Endothelial cell of umbilical vein (primary cell): ENCODE results near the gene CXCR3. TPM values are rescaled to one million over a fixed set of nuclear protein-coding genes. Genes with fewer than 3 reads are reported as not detected.
"Not testable (repeated sequence)": the region's sequence is repeated elsewhere in the genome, so short reads cannot be mapped to it uniquely, and the experiment has no call there.

Source experiments
- BruUV-seq: library from RNA; stranded (reverse); fragments of 400-500 nt; replicated peaks from 2 replicates; lab custom pipeline; 2021; lab: Mats Ljungman, UMichigan
- CTCF ChIA-PET: fragments of 300-600, 350-600 bp; sonication (Branson Sonifier 250); formaldehyde crosslinking; loops from one replicate; lab custom pipeline; 2021; ENCODE audit warnings: antibody characterized with exemption, inconsistent platforms; lab: Charles Lee
- POLR2A ChIA-PET: fragments of 300-600, 350-600 bp; sonication (Branson Sonifier 250); formaldehyde crosslinking; loops from one replicate; lab custom pipeline; 2021; ENCODE audit warnings: antibody characterized with exemption, inconsistent platforms; lab: Charles Lee
- DNase-seq: peaks from one replicate; pipeline ENCODE4 v3.0.0-alpha.2; 2011; ENCODE audit warnings: low read depth, low spot score
- FAIRE-seq: peaks from 2 replicates; lab custom pipeline; 2011; peaks lifted over from hg19 to GRCh38; lab: Jason Lieb, UNC
- H2AFZ ChIP-seq: 2 replicates; pipeline ENCODE4 v1.6.0; 2012; ENCODE audit warnings: low read depth, low read length, control low read depth, inconsistent platforms
- H3K27ac ChIP-seq: 2 replicates; pipeline ENCODE4 v1.5.1; 2011; ENCODE audit warnings: low read depth, mild to moderate bottlenecking, control low read depth, low read length, moderate library complexity; ENCODE audit not compliant: insufficient read depth
- H3K27me3 ChIP-seq, 2 experiments: 2 replicates each; pipeline versions ENCODE4 v1.6.0 to v1.6.1; 2011; ENCODE audit warnings: low read length in 2 of 2, mixed read lengths in 1 of 2; ENCODE audit not compliant: control insufficient read depth in 2 of 2, insufficient read depth in 2 of 2
- H3K36me3 ChIP-seq, 2 experiments: 2 replicates in 1 of 2; 3 replicates in 1 of 2; pipeline ENCODE4 v1.5.1; 2011; ENCODE audit warnings: low read length in 2 of 2, mild to moderate bottlenecking in 1 of 2, moderate library complexity in 1 of 2; ENCODE audit not compliant: control insufficient read depth in 2 of 2, insufficient read depth in 2 of 2; ENCODE audit errors: extremely low read depth in 1 of 2
- H3K4me1 ChIP-seq: 3 replicates; pipeline ENCODE4 v1.5.1; 2011; ENCODE audit warnings: mild to moderate bottlenecking, low read length; ENCODE audit not compliant: control insufficient read depth, insufficient read depth; ENCODE audit errors: extremely low read depth
- H3K4me2 ChIP-seq: 2 replicates; pipeline ENCODE4 v1.6.1; 2011; ENCODE audit warnings: low read length, control low read depth, mixed read lengths; ENCODE audit not compliant: insufficient read depth
- H3K4me3 ChIP-seq, 3 experiments: fragments of 200-600 bp in 1 of 3; sonication (generic), shearing (Covaris generic) in 1 of 3; replicated peaks in 1 of 3; 2 replicates each; pipeline ENCODE4 v1.5.1; 2011 to 2016; ENCODE audit warnings: control low read depth in 3 of 3, low read length in 3 of 3, mild to moderate bottlenecking in 2 of 3, inconsistent platforms in 1 of 3, low read depth in 1 of 3, moderate library complexity in 1 of 3; ENCODE audit not compliant: insufficient read depth in 1 of 3
- H3K79me2 ChIP-seq: 2 replicates; pipeline ENCODE4 v1.6.0; 2012; ENCODE audit warnings: low read length, inconsistent platforms; ENCODE audit not compliant: control insufficient read depth, insufficient read depth
- H3K9ac ChIP-seq: replicated peaks from 2 replicates; pipeline ENCODE3; 2011; ENCODE audit warnings: low read length, control low read depth; ENCODE audit not compliant: insufficient read depth; ENCODE audit errors: extremely low read depth
- H3K9me1 ChIP-seq: replicated peaks from 3 replicates; pipeline ENCODE4 v1.6.0; 2011; ENCODE audit warnings: mild to moderate bottlenecking, low read length; ENCODE audit not compliant: control insufficient read depth, insufficient read depth; ENCODE audit errors: extremely low read depth
- H3K9me3 ChIP-seq: replicated peaks from 2 replicates; pipeline ENCODE4 v1.5.1; 2012; ENCODE audit warnings: low read length, inconsistent platforms; ENCODE audit not compliant: control insufficient read depth, insufficient read depth
- H4K20me1 ChIP-seq: replicated peaks from 2 replicates; pipeline ENCODE3; 2011; ENCODE audit warnings: mild to moderate bottlenecking, low read length; ENCODE audit not compliant: control insufficient read depth, insufficient read depth; ENCODE audit errors: extremely low read depth
- EZH2 ChIP-seq: IDR thresholded peaks from 2 replicates; pipeline ENCODE4 v1.6.1; 2012; ENCODE audit warnings: borderline replicate concordance, low read depth, mild to moderate bottlenecking, moderate library complexity, low read length, inconsistent platforms; ENCODE audit not compliant: severe bottlenecking
- FOS ChIP-seq: IDR thresholded peaks from 2 replicates; pipeline ENCODE4 v1.6.1; 2011; ENCODE audit warnings: mild to moderate bottlenecking, low read length, moderate library complexity, borderline replicate concordance; ENCODE audit not compliant: insufficient read depth
- GATA2 ChIP-seq: IDR thresholded peaks from 2 replicates; pipeline ENCODE4 v1.7.0; 2011; ENCODE audit warnings: low read depth, mild to moderate bottlenecking, moderate library complexity, mixed read lengths, low read length; ENCODE audit not compliant: insufficient read length, insufficient read depth
- POLR2AphosphoS5 ChIP-seq: IDR thresholded peaks from 2 replicates; pipeline ENCODE4 v1.6.1; 2012; ENCODE audit warnings: low read depth, mild to moderate bottlenecking, control low read depth, low read length, moderate library complexity; ENCODE audit not compliant: insufficient read depth
- dilution Hi-C: fragments of 300-500 bp; cut with MboI; formaldehyde crosslinking; loops from one replicate; pipeline ENCODE4 v1.15.0; 2019; ENCODE audit warnings: low sequenced_read_pairs; ENCODE audit not compliant: extremely low pct_ligation_motif_present
- intact Hi-C: fragments of 100-400 bp; cut with micrococcal nuclease; formaldehyde crosslinking; loops from one replicate; pipeline ENCODE4 v1.10.0; 2022
- polyA plus RNA-seq, 4 experiments: library from polyadenylated mRNA; depleted of rRNA in 3 of 4; stranded (reverse) in 3 of 4; unstranded in 1 of 4; fragments of >200 nt; gene quantifications; 2 replicates each; pipeline versions ENCODE4 v1.2.1 to v1.2.3, GENCODE V29; 2011 to 2012; ENCODE audit warnings: missing spikeins in 1 of 4
- total RNA-seq: library from RNA; stranded (reverse); gene quantifications from 2 replicates; pipeline ENCODE4 v1.2.3, GENCODE V29; 2021
- TF ChIP-seq, protein P1 (sequence below), 2 donors: IDR thresholded peaks; 1 replicate in 1 of 2; 2 replicates in 1 of 2; pipeline ENCODE4 v1.5.1; 2011; ENCODE audit warnings: low read length in 2 of 2, mild to moderate bottlenecking in 2 of 2, moderate library complexity in 2 of 2, control low read depth in 1 of 2, inconsistent platforms in 1 of 2, low read depth in 1 of 2; ENCODE audit not compliant: insufficient read depth in 1 of 2; ENCODE audit errors: extremely low read depth in 1 of 2

CXCR3 gene
- total and polyA plus RNA-seq, 2 donors (not counting 3 experiments of a cell fraction or from before 2014, with no cell fraction given), result not detected

DNA sequence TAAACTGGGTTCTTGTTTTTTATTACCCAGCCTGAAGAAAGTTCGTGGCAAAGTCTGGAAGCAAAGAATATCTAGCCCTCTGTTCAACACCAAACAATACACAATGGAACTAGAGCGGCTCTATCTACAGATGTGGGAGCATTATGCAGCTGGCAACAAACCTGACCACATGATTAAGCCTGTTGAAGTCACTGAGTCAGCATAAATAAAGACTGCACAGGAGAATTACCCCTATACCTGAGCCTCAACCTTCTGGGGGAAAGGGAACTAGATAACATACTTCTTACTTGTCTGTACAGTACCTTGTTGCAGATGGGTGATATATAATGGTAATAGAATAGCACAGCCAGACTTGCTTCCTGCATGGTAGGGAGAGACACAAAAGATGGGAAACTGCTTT lies 44.7 kb downstream of the CXCR3 start:
- peaks cover 2 to 11% of the 10 kb centered on the region in 2 experiments for H3K36me3 ChIP-seq
- H3K9me1 ChIP-seq, result no peaks in the 10 kb centered on the region
- H3K27me3 ChIP-seq, result no peaks in the 10 kb centered on the region
- H3K9ac ChIP-seq, result no peak overlapping the region
- CTCF ChIA-PET, result interaction anchor here (1.6 to 2.3 kb wide), 2 partner anchors 78 to 91 kb away, joined by 3 to 13 read pairs; no protein-coding TSS in a partner anchor
- no peaks in the 10 kb centered on the region for H3K79me2 ChIP-seq
- FAIRE-seq, result no peak
- TF ChIP-seq EZH2 (no peak), GATA2 (no peak), POLR2AphosphoS5 (no peak), FOS (no peak)
- TF ChIP-seq, protein P1, sequence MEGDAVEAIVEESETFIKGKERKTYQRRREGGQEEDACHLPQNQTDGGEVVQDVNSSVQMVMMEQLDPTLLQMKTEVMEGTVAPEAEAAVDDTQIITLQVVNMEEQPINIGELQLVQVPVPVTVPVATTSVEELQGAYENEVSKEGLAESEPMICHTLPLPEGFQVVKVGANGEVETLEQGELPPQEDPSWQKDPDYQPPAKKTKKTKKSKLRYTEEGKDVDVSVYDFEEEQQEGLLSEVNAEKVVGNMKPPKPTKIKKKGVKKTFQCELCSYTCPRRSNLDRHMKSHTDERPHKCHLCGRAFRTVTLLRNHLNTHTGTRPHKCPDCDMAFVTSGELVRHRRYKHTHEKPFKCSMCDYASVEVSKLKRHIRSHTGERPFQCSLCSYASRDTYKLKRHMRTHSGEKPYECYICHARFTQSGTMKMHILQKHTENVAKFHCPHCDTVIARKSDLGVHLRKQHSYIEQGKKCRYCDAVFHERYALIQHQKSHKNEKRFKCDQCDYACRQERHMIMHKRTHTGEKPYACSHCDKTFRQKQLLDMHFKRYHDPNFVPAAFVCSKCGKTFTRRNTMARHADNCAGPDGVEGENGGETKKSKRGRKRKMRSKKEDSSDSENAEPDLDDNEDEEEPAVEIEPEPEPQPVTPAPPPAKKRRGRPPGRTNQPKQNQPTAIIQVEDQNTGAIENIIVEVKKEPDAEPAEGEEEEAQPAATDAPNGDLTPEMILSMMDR (IDR thresholded peaks at IDR 0.05; ENCODE audit: extremely low read depth in 1 of 2, insufficient read depth in 1 of 2, low read depth in 1 of 2, low read length in 2 of 2), result no peak
- peak overlapping the region; percentile 7 for H3K27ac ChIP-seq
- POLR2A ChIA-PET, result no interaction called here
- dilution Hi-C loops, result no loop called here
- no TSS peak for BruUV-seq
- H3K4me2 ChIP-seq, result no peak overlapping the region
- intact Hi-C loops, result loop anchor here (5.0 kb wide), 1 partner anchor 34 kb away; no protein-coding TSS in a partner anchor
- no peaks in the 10 kb centered on the region for H3K9me3 ChIP-seq
- no peak for DNase-seq
- no peaks in the 10 kb centered on the region for H4K20me1 ChIP-seq
- peaks cover 9% of the 10 kb centered on the region for H3K4me1 ChIP-seq
- no peak overlapping the region for H2AFZ ChIP-seq
- H3K4me3 ChIP-seq, result no peak overlapping the region

DNA sequence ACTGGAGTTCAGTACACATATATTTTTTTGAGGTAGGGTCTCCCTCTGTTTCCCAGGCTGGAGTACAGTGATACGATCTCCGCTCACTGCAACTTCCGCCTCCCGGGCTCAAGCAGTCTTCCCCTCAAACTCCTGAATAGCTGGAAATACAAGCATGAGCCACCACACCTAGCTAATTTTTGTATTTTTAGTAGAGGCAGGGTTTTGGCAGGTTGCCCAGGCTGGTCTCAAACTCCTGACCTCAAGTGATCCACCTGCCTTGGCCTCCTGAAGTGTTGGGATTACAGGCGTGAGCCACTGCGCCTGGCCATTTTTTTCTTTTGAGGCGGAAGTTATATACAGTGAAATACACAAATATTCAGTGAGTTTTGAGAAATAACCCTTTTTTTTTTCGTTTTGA lies 46.9 kb downstream of the CXCR3 start:
- H3K9me1 ChIP-seq, H3K27ac ChIP-seq, H3K79me2 ChIP-seq, H3K4me3 ChIP-seq, CTCF ChIA-PET, H3K27me3 ChIP-seq, H3K4me1 ChIP-seq, DNase-seq, BruUV-seq, H2AFZ ChIP-seq, FAIRE-seq, dilution Hi-C loops, H3K9ac ChIP-seq, H3K9me3 ChIP-seq, H4K20me1 ChIP-seq, H3K4me2 ChIP-seq, POLR2A ChIA-PET: not testable (repeated sequence)
- peaks cover 8 to 12% of the 10 kb centered on the region in 2 experiments for H3K36me3 ChIP-seq
- intact Hi-C loops, result loop anchor here (5.0 kb wide), 1 partner anchor 36 kb away; no protein-coding TSS in a partner anchor

Other genes with a start within 250 kb of the CXCR3 start
- 128 and 129 TPM in 2 replicates for gene OGT, start 85.4 kb downstream of the CXCR3 start, total RNA-seq
- 136 and 141 TPM in 2 replicates for gene OGT, start 85.4 kb downstream of the CXCR3 start, polyA plus RNA-seq
- gene GCNA, start 40.1 kb downstream of the CXCR3 start, total RNA-seq, result 2.3 and 4.0 TPM in 2 replicates
- gene GCNA, start 40.1 kb downstream of the CXCR3 start, polyA plus RNA-seq, result 0.92 and 1.0 TPM in 2 replicates
- gene CXorf49, start 99.8 kb upstream of the CXCR3 start, total RNA-seq, result not detected in 2 replicates
- gene CXorf49, start 99.8 kb upstream of the CXCR3 start, polyA plus RNA-seq, result not detected in 2 replicates
- gene CXorf49B, start 144.8 kb upstream of the CXCR3 start, total RNA-seq, result not detected in 2 replicates
- gene CXorf49B, start 144.8 kb upstream of the CXCR3 start, polyA plus RNA-seq, result not detected in 2 replicates